H9 (cell line): Measurements from ENCODE around the gene PRSS57. TPM values are rescaled to one million over a fixed set of nuclear protein-coding genes. Genes with fewer than 3 reads are reported as not detected.

ENCODE experiments used
- DNase-seq: peaks from one replicate; pipeline ENCODE4 v3.0.0-alpha.2; 2017
- H2AFZ ChIP-seq: one replicate; pipeline ENCODE4 v1.6.1; 2013; ENCODE audit warnings: mild to moderate bottlenecking, low read length, control low read depth, moderate library complexity
- H2AK5ac ChIP-seq: 2 replicates; pipeline ENCODE4 v1.6.1; 2013; ENCODE audit warnings: low read length, control low read depth, mixed read lengths; ENCODE audit not compliant: insufficient read length
- H2BK120ac ChIP-seq: one replicate; pipeline ENCODE4 v1.6.1; 2013; ENCODE audit warnings: low read depth, mild to moderate bottlenecking, low read length, control low read depth, inconsistent platforms; ENCODE audit not compliant: poor library complexity, severe bottlenecking
- H2BK12ac ChIP-seq: 2 replicates; pipeline ENCODE4 v1.6.1; 2013; ENCODE audit warnings: low read length, control low read depth, mixed read lengths, low read depth; ENCODE audit not compliant: insufficient read length
- H2BK15ac ChIP-seq: 2 replicates; pipeline ENCODE4 v1.6.1; 2013; ENCODE audit warnings: low read depth, low read length, control low read depth
- H2BK20ac ChIP-seq: one replicate; pipeline ENCODE4 v1.6.1; 2013; ENCODE audit warnings: low read depth, mild to moderate bottlenecking, low read length, control low read depth, inconsistent platforms; ENCODE audit not compliant: poor library complexity, severe bottlenecking
- H2BK5ac ChIP-seq: 2 replicates; pipeline ENCODE4 v1.6.1; 2013; ENCODE audit warnings: low read length, control low read depth, mixed read lengths; ENCODE audit not compliant: insufficient read length
- H3K14ac ChIP-seq: 2 replicates; pipeline ENCODE4 v1.6.1; 2013; ENCODE audit warnings: low read length, control low read depth; ENCODE audit not compliant: insufficient read depth
- H3K18ac ChIP-seq: 2 replicates; pipeline ENCODE4 v1.6.1; 2013; ENCODE audit warnings: low read depth, mild to moderate bottlenecking, mixed read lengths, low read length, control low read depth; ENCODE audit not compliant: insufficient read length
- H3K23ac ChIP-seq: 2 replicates; pipeline ENCODE4 v1.6.1; 2013; ENCODE audit warnings: low read length, control low read depth, mixed read lengths, low read depth; ENCODE audit not compliant: insufficient read length
- H3K23me2 ChIP-seq: 2 replicates; pipeline ENCODE4 v1.6.1; 2013; ENCODE audit warnings: low read depth, mild to moderate bottlenecking, mixed read lengths, low read length, control low read depth; ENCODE audit not compliant: insufficient read length, poor library complexity, severe bottlenecking
- H3K27ac ChIP-seq: 2 replicates; pipeline ENCODE4 v1.5.1; 2013; ENCODE audit warnings: low read length, control low read depth, mixed read lengths, low read depth; ENCODE audit not compliant: insufficient read length
- H3K27me3 ChIP-seq: 2 replicates; pipeline ENCODE4 v1.6.1; 2013; ENCODE audit warnings: low read length, control low read depth, inconsistent platforms; ENCODE audit not compliant: insufficient read depth
- H3K4ac ChIP-seq: 2 replicates; pipeline ENCODE4 v1.6.1; 2013; ENCODE audit warnings: low read depth, mild to moderate bottlenecking, control low read depth, inconsistent platforms, low read length, moderate library complexity
- H3K4me1 ChIP-seq: 2 replicates; pipeline ENCODE4 v1.6.1; 2013; ENCODE audit warnings: low read length, control low read depth, inconsistent platforms; ENCODE audit not compliant: insufficient read depth
- H3K4me2 ChIP-seq: 2 replicates; pipeline ENCODE4 v1.6.1; 2013; ENCODE audit warnings: low read length, control low read depth, mixed read lengths; ENCODE audit not compliant: insufficient read length, insufficient read depth
- H3K56ac ChIP-seq: 2 replicates; pipeline ENCODE4 v1.6.1; 2013; ENCODE audit warnings: low read depth, mild to moderate bottlenecking, mixed read lengths, low read length, control low read depth; ENCODE audit not compliant: insufficient read length
- H3K79me1 ChIP-seq: 2 replicates; pipeline ENCODE4 v1.6.1; 2013; ENCODE audit warnings: low read depth, mild to moderate bottlenecking, moderate library complexity, low read length, control low read depth, inconsistent platforms; ENCODE audit not compliant: insufficient read depth, poor library complexity, severe bottlenecking
- H3K79me2 ChIP-seq: 2 replicates; pipeline ENCODE4 v1.6.1; 2013; ENCODE audit warnings: low read length, control low read depth, inconsistent platforms; ENCODE audit not compliant: insufficient read depth
- H3K9ac ChIP-seq: 2 replicates; pipeline ENCODE4 v1.6.1; 2013; ENCODE audit warnings: low read length, control low read depth, mixed read lengths; ENCODE audit not compliant: insufficient read length; ENCODE audit errors: extremely low read depth
- H3K9me3 ChIP-seq: one replicate; pipeline ENCODE4 v1.6.1; 2013; ENCODE audit warnings: low read depth, low read length, inconsistent platforms; ENCODE audit not compliant: control insufficient read depth
- H3T11ph ChIP-seq: one replicate; pipeline ENCODE4 v1.6.1; 2013; ENCODE audit warnings: mild to moderate bottlenecking, low read length, control low read depth, inconsistent platforms
- H4K20me1 ChIP-seq: one replicate; pipeline ENCODE4 v1.6.1; 2013; ENCODE audit not compliant: control insufficient read depth, insufficient read length, insufficient read depth
- H4K5ac ChIP-seq: 2 replicates; pipeline ENCODE4 v1.6.1; 2013; ENCODE audit warnings: low read depth, mild to moderate bottlenecking, mixed read lengths, low read length, control low read depth; ENCODE audit not compliant: insufficient read length
- H4K8ac ChIP-seq: replicated peaks from 2 replicates; pipeline ENCODE4 v1.6.1; 2013; ENCODE audit warnings: low read length, control low read depth, mixed read lengths, low read depth; ENCODE audit not compliant: insufficient read length
- H4K91ac ChIP-seq: 2 replicates; pipeline ENCODE4 v1.6.1; 2013; ENCODE audit warnings: low read depth, mild to moderate bottlenecking, moderate library complexity, mixed read lengths, low read length, control low read depth; ENCODE audit not compliant: insufficient read length
- H3K27ac Mint-ChIP-seq, 3 experiments: 2 replicates in 2 of 3; 3 replicates in 1 of 3; pipeline ENCODE4 v1.8.0; 2020 to 2021; ENCODE audit warnings: mixed read lengths in 3 of 3, mild to moderate bottlenecking in 1 of 3, moderate library complexity in 1 of 3
- H3K27me3 Mint-ChIP-seq: 2 replicates; pipeline ENCODE4 v1.8.0; 2021; ENCODE audit warnings: low read depth, mild to moderate bottlenecking, moderate library complexity, mixed read lengths
- H3K36me3 Mint-ChIP-seq, 3 experiments: 2 replicates in 2 of 3; 3 replicates in 1 of 3; pipeline ENCODE4 v1.8.0; 2020 to 2021; ENCODE audit warnings: low read depth in 3 of 3, mixed read lengths in 3 of 3; ENCODE audit not compliant: insufficient read depth in 1 of 3
- H3K4me1 Mint-ChIP-seq, 2 experiments: 2 replicates each; pipeline ENCODE4 v1.8.0; 2020; ENCODE audit warnings: mixed read lengths in 2 of 2
- H3K4me3 Mint-ChIP-seq, 2 experiments: 2 replicates in 1 of 2; 3 replicates in 1 of 2; pipeline ENCODE4 v1.8.0; 2020 to 2021; ENCODE audit warnings: mild to moderate bottlenecking in 2 of 2, mixed read lengths in 2 of 2, moderate library complexity in 1 of 2
- H3K9me3 Mint-ChIP-seq, 2 experiments: 2 replicates in 1 of 2; 3 replicates in 1 of 2; pipeline ENCODE4 v1.8.0; 2020; ENCODE audit warnings: mild to moderate bottlenecking in 2 of 2, mixed read lengths in 2 of 2, moderate library complexity in 1 of 2
- WGBS: extraction: QIAGEN DNeasy Blood & Tissue Kit; methylation state at CpG from one replicate; pipeline ENCODE4 v1.1.7; 2013; ENCODE audit warnings: missing lambda C conversion rate, low lambda C conversion rate, mixed read lengths; ENCODE audit not compliant: insufficient read length; ENCODE audit errors: extremely low coverage; 5-methylcytosine and 5-hydroxymethylcytosine counted together
- total RNA-seq: library from RNA; stranded (reverse); gene quantifications from 2 replicates; pipeline ENCODE4 v1.2.1, GENCODE V29; 2021
- TF ChIP-seq, protein P1 (sequence below): fragments of 200-600 bp; sonication (generic); conservative IDR thresholded peaks from 3 replicates; pipeline ENCODE4 v1.8.0; 2021; ENCODE audit warnings: antibody characterized with exemption, mild to moderate bottlenecking

The PRSS57 gene
- total RNA-seq, 1 experiment from 2014 or later = not detected

DNA sequence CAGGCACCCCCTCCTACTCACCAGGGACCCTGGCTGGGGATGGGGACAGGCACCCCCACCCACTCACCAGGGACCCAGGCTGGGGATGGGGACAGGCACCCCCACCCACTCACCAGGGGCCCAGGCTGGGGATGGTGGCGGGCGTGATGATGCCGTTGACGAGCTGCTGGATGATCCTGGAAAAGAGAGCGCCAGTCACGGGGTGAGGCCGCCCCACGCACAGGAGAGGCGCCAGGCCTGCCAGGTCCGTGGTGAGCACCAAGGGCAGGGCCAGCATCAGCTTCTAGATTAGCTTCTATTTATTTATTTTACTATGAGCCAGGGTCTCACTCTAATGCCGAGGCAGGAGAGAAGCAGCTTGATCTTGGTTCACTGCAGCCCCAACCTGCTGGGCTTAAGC lies 45.1 kb downstream of the PRSS57 start:
- Histone ChIP-seq H3K14ac (no peak overlapping the region), H3K4me1 (no peaks in the 10 kb centered on the region), H3K23ac (no peak overlapping the region), H3K23me2 (no peaks in the 10 kb centered on the region), H4K8ac (no peak overlapping the region), H3K9ac (no peak overlapping the region), H3K79me2 (peaks cover 15% of the 10 kb centered on the region), H2BK120ac (no peak overlapping the region), H4K5ac (no peak overlapping the region), H2BK5ac (no peak overlapping the region), H3K4ac (no peak overlapping the region), H2BK20ac (no peak overlapping the region), H4K20me1 (no peaks in the 10 kb centered on the region), H2AK5ac (no peak overlapping the region), H3K4me2 (no peak overlapping the region), H2BK12ac (no peak overlapping the region), H3K18ac (no peak overlapping the region), H3K27me3 (no peaks in the 10 kb centered on the region), H3K27ac (no peak overlapping the region), H3K9me3 (no peaks in the 10 kb centered on the region), H2AFZ (no peak overlapping the region), H4K91ac (no peak overlapping the region), H3K56ac (no peak overlapping the region), H3K79me1 (peaks cover 10% of the 10 kb centered on the region), H2BK15ac (no peak overlapping the region), H3T11ph (no peak overlapping the region)
- TF ChIP-seq, protein P1, sequence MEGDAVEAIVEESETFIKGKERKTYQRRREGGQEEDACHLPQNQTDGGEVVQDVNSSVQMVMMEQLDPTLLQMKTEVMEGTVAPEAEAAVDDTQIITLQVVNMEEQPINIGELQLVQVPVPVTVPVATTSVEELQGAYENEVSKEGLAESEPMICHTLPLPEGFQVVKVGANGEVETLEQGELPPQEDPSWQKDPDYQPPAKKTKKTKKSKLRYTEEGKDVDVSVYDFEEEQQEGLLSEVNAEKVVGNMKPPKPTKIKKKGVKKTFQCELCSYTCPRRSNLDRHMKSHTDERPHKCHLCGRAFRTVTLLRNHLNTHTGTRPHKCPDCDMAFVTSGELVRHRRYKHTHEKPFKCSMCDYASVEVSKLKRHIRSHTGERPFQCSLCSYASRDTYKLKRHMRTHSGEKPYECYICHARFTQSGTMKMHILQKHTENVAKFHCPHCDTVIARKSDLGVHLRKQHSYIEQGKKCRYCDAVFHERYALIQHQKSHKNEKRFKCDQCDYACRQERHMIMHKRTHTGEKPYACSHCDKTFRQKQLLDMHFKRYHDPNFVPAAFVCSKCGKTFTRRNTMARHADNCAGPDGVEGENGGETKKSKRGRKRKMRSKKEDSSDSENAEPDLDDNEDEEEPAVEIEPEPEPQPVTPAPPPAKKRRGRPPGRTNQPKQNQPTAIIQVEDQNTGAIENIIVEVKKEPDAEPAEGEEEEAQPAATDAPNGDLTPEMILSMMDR = no peak
- no peak overlapping the region for H3K4me3 Mint-ChIP-seq
- DNase-seq = no peak
- no CpG with 5 or more reads among the region's 11 CpGs for WGBS
- no peak overlapping the region for H3K27ac Mint-ChIP-seq
- no peaks in the 10 kb centered on the region for H3K27me3 Mint-ChIP-seq
- peaks cover 10 to 36% (median 28%) of the 10 kb centered on the region in 3 experiments; a peak in 6 of 7 replicates for H3K36me3 Mint-ChIP-seq
- H3K9me3 Mint-ChIP-seq = no peaks in the 10 kb centered on the region; a peak in 1 of 5 replicates
- H3K4me1 Mint-ChIP-seq = no peaks in the 10 kb centered on the region
